Measurements from ENCODE around the gene TAF5.

DNA sequence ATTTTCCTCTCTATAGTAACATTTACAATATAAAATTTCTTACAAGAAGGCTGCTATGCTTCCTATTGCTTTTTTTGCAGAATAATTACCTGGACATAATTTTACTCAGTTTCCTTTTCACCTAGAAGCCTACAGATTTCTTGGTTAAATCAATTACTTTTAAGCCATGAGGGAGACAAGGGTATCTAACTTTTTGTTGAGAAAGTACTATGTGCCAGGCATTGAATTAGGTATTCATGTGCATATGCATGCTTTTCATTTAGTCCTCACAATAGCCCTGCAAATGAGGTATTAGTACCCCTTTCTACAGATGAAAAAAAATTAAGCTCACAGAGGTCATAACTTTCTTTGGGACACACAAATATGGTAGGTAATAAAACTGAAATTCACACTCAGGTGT, 33.2 kb upstream of the TAF5 start:
- no peak for TF ChIP-seq POLR2AphosphoS5 (IDR thresholded peaks at IDR 0.05)
- TF ChIP-seq, protein P1, sequence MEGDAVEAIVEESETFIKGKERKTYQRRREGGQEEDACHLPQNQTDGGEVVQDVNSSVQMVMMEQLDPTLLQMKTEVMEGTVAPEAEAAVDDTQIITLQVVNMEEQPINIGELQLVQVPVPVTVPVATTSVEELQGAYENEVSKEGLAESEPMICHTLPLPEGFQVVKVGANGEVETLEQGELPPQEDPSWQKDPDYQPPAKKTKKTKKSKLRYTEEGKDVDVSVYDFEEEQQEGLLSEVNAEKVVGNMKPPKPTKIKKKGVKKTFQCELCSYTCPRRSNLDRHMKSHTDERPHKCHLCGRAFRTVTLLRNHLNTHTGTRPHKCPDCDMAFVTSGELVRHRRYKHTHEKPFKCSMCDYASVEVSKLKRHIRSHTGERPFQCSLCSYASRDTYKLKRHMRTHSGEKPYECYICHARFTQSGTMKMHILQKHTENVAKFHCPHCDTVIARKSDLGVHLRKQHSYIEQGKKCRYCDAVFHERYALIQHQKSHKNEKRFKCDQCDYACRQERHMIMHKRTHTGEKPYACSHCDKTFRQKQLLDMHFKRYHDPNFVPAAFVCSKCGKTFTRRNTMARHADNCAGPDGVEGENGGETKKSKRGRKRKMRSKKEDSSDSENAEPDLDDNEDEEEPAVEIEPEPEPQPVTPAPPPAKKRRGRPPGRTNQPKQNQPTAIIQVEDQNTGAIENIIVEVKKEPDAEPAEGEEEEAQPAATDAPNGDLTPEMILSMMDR (IDR thresholded peaks at IDR 0.05), result no peak

Data from gastroesophageal sphincter (tissue), 3 donors.